C4-2B (cell line): Measurements from ENCODE around the gene LDB3.

ENCODE experiments used
- CTCF ChIP-seq: fragments of 450-650 bp; conservative IDR thresholded peaks from 2 replicates; pipeline ENCODE4 v1.5.1; 2017; ENCODE audit warnings: mild to moderate bottlenecking
- ZFX ChIP-seq: fragments of 450-650 bp; IDR thresholded peaks from 2 replicates; pipeline ENCODE4 v1.6.1; 2017

- TF ChIP-seq CTCF (no peak), ZFX (no peak)
Measured at GRCh38 chr10:86671419-86671818, 3.1 kb downstream of the LDB3 start.
